Activated T-cell treated with anti-CD3 and anti-CD28 coated beads, Interleukin-2, amount 50 U/mL, for 4 hours (primary cell): ENCODE results near the gene PTPRE. TPM values are rescaled to one million over a fixed set of nuclear protein-coding genes. Genes with fewer than 3 reads are reported as not detected.

Source experiments
- ATAC-seq, 2 donors: fragments of 200-7000 bp; cut with Tn5 transposase; one replicate each; pipeline ENCODE4 v1.10.0; 2021
- DNase-seq: peaks from one replicate; pipeline ENCODE4 v3.0.0-alpha.2; 2020
- H3K27me3 Mint-ChIP-seq: one replicate; pipeline ENCODE4 v1.8.0; 2021; ENCODE audit warnings: low read depth, mixed read lengths
- H3K36me3 Mint-ChIP-seq: one replicate; pipeline ENCODE4 v1.8.0; 2022; ENCODE audit warnings: mixed read lengths; ENCODE audit not compliant: insufficient read depth
- H3K4me1 Mint-ChIP-seq: one replicate; pipeline ENCODE4 v1.8.0; 2021; ENCODE audit warnings: low read depth, mixed read lengths
- H3K4me3 Mint-ChIP-seq: one replicate; pipeline ENCODE4 v1.8.0; 2021; ENCODE audit warnings: mild to moderate bottlenecking, moderate library complexity, mixed read lengths
- H3K9me3 Mint-ChIP-seq: one replicate; pipeline ENCODE4 v1.8.0; 2021; ENCODE audit warnings: mixed read lengths
- total RNA-seq, 3 donors: library from RNA; stranded (reverse); gene quantifications; one replicate each; pipeline ENCODE4 v1.2.1, GENCODE V29; 2021

The PTPRE gene
- total RNA-seq, 3 donors from 2014 or later: 35.8 to 49.1 (median 46.1) TPM

- H3K9me3 Mint-ChIP-seq: no peaks in the 10 kb centered on the region
- ATAC-seq (no peak), DNase-seq (no peak)
- H3K27me3 Mint-ChIP-seq: peaks cover 14% of the 10 kb centered on the region
- H3K4me3 Mint-ChIP-seq: no peak overlapping the region
- peaks cover 1% of the 10 kb centered on the region for H3K4me1 Mint-ChIP-seq
- no peaks in the 10 kb centered on the region for H3K36me3 Mint-ChIP-seq
These were observed 96.6 kb downstream of the PTPRE start for GRCh38 chr10:128003521-128003920.

- Mint-ChIP-seq H3K4me1 (no peaks in the 10 kb centered on the region), H3K9me3 (no peaks in the 10 kb centered on the region), H3K36me3 (no peaks in the 10 kb centered on the region), H3K4me3 (no peak overlapping the region), H3K27me3 (peaks cover 17% of the 10 kb centered on the region)
- ATAC-seq (no peak), DNase-seq (no peak)
These were observed 99.0 kb downstream of the PTPRE start for GRCh38 chr10:128005858-128006257.

- peaks cover 15% of the 10 kb centered on the region for H3K27me3 Mint-ChIP-seq
- peaks cover 7% of the 10 kb centered on the region for H3K4me1 Mint-ChIP-seq
- no peaks in the 10 kb centered on the region for H3K9me3 Mint-ChIP-seq
- DNase-seq (no peak), ATAC-seq (no peak)
- H3K4me3 Mint-ChIP-seq: no peak overlapping the region
- H3K36me3 Mint-ChIP-seq: no peaks in the 10 kb centered on the region
These were observed 100.2 kb downstream of the PTPRE start for GRCh38 chr10:128007056-128007455.

- Mint-ChIP-seq H3K27me3 (peaks cover 11% of the 10 kb centered on the region), H3K4me1 (peaks cover 7% of the 10 kb centered on the region), H3K4me3 (no peak overlapping the region), H3K36me3 (no peaks in the 10 kb centered on the region), H3K9me3 (no peaks in the 10 kb centered on the region)
- no peak for ATAC-seq
- no peak for DNase-seq
These were observed 101.1 kb downstream of the PTPRE start for GRCh38 chr10:128007971-128008370.

- ATAC-seq: no peak
- Mint-ChIP-seq H3K4me3 (no peak overlapping the region), H3K36me3 (no peaks in the 10 kb centered on the region), H3K9me3 (no peaks in the 10 kb centered on the region), H3K27me3 (peaks cover 11% of the 10 kb centered on the region), H3K4me1 (peaks cover 7% of the 10 kb centered on the region)
- DNase-seq: no peak
These were observed 101.8 kb downstream of the PTPRE start for GRCh38 chr10:128008521-128009250.

GRCh38 chr10:128009372-128010126 lies 102.6 kb downstream of the PTPRE start:
- Mint-ChIP-seq H3K4me1 (peaks cover 7% of the 10 kb centered on the region), H3K4me3 (no peak overlapping the region), H3K36me3 (no peaks in the 10 kb centered on the region), H3K27me3 (peaks cover 11% of the 10 kb centered on the region), H3K9me3 (no peaks in the 10 kb centered on the region)
- ATAC-seq: no peak
- no peak for DNase-seq

GRCh38 chr10:128011059-128011979 lies 104.4 kb downstream of the PTPRE start:
- Mint-ChIP-seq H3K4me1 (peaks cover 7% of the 10 kb centered on the region), H3K4me3 (peak overlapping the region; percentile 19), H3K36me3 (no peaks in the 10 kb centered on the region), H3K9me3 (no peaks in the 10 kb centered on the region), H3K27me3 (peaks cover 11% of the 10 kb centered on the region)
- DNase-seq (peak; percentile 91), ATAC-seq (peak; percentile 89 to 90)

- DNase-seq: no peak
- ATAC-seq: peak; percentile 10 to 37
- H3K36me3 Mint-ChIP-seq: no peaks in the 10 kb centered on the region
- peaks cover 10% of the 10 kb centered on the region for H3K4me1 Mint-ChIP-seq
- H3K27me3 Mint-ChIP-seq: peaks cover 18% of the 10 kb centered on the region
- no peaks in the 10 kb centered on the region for H3K9me3 Mint-ChIP-seq
- H3K4me3 Mint-ChIP-seq: no peak overlapping the region
These were observed 106.7 kb downstream of the PTPRE start for GRCh38 chr10:128013626-128014025.

GRCh38 chr10:128014236-128014635 lies 107.3 kb downstream of the PTPRE start:
- DNase-seq (no peak), ATAC-seq (no peak)
- Mint-ChIP-seq H3K9me3 (no peaks in the 10 kb centered on the region), H3K36me3 (no peaks in the 10 kb centered on the region), H3K27me3 (peaks cover 20% of the 10 kb centered on the region), H3K4me1 (peaks cover 12% of the 10 kb centered on the region), H3K4me3 (no peak overlapping the region)

GRCh38 chr10:128016423-128017060 lies 109.6 kb downstream of the PTPRE start:
- Mint-ChIP-seq H3K4me3 (no peak overlapping the region), H3K9me3 (no peaks in the 10 kb centered on the region)
- ATAC-seq: no peak

GRCh38 chr10:128017822-128018221 lies 110.9 kb downstream of the PTPRE start:
- no peak overlapping the region for H3K4me3 Mint-ChIP-seq
- ATAC-seq: no peak
- H3K9me3 Mint-ChIP-seq: no peaks in the 10 kb centered on the region
- H3K36me3 Mint-ChIP-seq: no peaks in the 10 kb centered on the region
- H3K4me1 Mint-ChIP-seq: peaks cover 4% of the 10 kb centered on the region
- DNase-seq: no peak
- H3K27me3 Mint-ChIP-seq: peaks cover 9% of the 10 kb centered on the region

More at GRCh38 chr10:128016423-128017060, 109.6 kb downstream of the PTPRE start:
- H3K4me1 Mint-ChIP-seq: peaks cover 6% of the 10 kb centered on the region
- peaks cover 9% of the 10 kb centered on the region for H3K27me3 Mint-ChIP-seq
- no peak for DNase-seq
- H3K36me3 Mint-ChIP-seq: no peaks in the 10 kb centered on the region

- H3K4me3 Mint-ChIP-seq: no peak overlapping the region
- H3K27me3 Mint-ChIP-seq: peaks cover 9% of the 10 kb centered on the region
- ATAC-seq: peak in 1 of 2 donors; percentile 33
- no peak for DNase-seq
- no peaks in the 10 kb centered on the region for H3K9me3 Mint-ChIP-seq
- H3K36me3 Mint-ChIP-seq: no peaks in the 10 kb centered on the region
- H3K4me1 Mint-ChIP-seq: peaks cover 4% of the 10 kb centered on the region
These were observed 111.3 kb downstream of the PTPRE start for GRCh38 chr10:128018236-128018635.

GRCh38 chr10:128018691-128019090 lies 111.8 kb downstream of the PTPRE start:
- no peaks in the 10 kb centered on the region for H3K36me3 Mint-ChIP-seq
- H3K4me3 Mint-ChIP-seq: no peak overlapping the region
- no peaks in the 10 kb centered on the region for H3K9me3 Mint-ChIP-seq
- DNase-seq (no peak), ATAC-seq (peak; percentile 31 to 36)
- peaks cover 9% of the 10 kb centered on the region for H3K27me3 Mint-ChIP-seq
- peaks cover 4% of the 10 kb centered on the region for H3K4me1 Mint-ChIP-seq
